ENCODE measurements around the gene PKDCC.

PKDCC gene, protein sequence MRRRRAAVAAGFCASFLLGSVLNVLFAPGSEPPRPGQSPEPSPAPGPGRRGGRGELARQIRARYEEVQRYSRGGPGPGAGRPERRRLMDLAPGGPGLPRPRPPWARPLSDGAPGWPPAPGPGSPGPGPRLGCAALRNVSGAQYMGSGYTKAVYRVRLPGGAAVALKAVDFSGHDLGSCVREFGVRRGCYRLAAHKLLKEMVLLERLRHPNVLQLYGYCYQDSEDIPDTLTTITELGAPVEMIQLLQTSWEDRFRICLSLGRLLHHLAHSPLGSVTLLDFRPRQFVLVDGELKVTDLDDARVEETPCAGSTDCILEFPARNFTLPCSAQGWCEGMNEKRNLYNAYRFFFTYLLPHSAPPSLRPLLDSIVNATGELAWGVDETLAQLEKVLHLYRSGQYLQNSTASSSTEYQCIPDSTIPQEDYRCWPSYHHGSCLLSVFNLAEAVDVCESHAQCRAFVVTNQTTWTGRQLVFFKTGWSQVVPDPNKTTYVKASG

DNA sequence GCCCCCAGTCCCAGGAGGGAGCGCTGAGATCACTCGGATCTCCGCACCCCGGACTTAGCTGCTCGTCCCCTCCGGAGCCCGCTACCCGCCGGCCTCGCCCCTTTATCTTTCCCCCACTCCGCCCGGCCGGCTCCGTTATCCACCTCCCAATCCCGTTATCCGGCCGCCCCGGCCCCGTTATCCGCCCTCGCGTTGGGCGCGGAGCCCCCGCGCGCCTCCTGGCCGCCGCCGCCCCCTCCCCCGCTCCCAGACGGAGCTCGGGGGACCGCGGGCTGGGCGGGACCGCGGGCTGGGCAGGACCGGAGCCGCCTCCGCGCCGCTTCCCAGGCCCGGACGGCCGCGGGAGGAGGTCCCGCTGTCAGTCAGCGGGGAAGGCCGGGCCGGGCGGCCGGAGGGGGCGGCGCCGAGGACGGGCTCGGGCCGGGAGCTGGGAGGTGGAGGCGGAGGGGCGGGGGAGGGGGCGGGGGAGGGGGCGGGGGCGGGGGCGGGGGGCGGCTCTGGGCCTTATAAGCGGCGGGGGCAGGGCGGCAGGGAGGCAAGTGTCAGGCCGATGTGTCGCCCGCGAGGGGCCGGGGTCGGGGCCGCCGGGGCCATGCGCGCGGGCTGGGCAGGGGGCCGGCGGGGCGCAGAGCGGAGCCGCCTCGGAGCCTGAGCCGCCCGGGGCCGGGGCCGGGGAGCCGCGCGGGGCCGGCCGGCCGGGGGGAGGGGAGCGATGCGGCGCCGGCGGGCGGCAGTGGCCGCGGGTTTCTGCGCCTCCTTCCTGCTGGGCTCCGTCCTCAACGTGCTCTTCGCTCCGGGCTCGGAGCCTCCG lies at the start of gene PKDCC:
TSS of gene PKDCC (plus strand) at position 534 of the 811 bp plus-strand sequence. CDS start at position 713, 179 bp downstream.
- in situ Hi-C loops (cut with MboI; ENCODE audit: low sequenced_read_pairs), result no loop called here

DNA sequence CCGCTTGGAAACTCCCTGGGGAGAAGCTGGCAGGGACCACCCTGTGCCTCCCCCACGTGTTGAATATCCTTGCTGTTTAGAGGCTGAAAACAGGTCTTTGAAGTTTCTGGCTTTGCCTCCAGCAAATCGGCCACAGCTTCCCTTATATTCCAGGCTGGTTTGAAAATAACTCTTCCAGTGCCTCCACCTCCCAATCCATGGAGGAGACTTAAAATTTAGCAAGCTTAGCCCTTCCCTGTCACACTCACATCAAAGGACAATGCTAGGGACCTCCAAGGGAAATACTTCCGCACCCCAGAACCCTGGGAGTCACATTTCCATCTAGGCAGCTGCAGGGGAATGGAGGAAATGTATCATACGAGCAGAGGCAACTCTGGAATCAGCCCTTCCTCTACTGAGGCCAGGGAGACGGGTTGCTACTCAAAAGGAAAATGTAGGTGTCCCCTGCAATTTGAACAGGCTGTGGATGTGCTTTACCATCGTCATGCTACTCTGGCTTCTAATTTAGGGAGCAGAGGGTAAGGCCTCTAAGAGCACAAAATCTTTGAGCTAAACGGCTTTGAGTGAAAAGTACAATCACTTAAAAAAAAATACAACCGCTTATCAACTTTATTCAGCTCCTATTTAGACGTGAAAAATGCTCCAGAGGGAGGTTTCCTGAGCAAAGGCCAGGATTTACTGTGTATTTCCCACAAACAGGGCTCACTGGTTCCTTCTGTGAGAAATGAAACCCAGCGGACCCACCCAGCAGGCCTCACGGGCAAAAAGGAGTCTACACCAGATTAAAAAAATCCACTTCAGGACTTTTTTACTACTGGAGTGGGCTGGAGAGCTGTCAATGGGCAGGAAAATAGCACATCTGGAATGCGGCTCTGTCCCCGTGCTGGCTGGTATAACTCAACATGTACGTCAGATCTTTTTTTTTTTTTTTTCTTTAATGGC lies 49.4 kb upstream of the PKDCC start:
- in situ Hi-C loops (cut with MboI; ENCODE audit: low sequenced_read_pairs), result no loop called here

DNA sequence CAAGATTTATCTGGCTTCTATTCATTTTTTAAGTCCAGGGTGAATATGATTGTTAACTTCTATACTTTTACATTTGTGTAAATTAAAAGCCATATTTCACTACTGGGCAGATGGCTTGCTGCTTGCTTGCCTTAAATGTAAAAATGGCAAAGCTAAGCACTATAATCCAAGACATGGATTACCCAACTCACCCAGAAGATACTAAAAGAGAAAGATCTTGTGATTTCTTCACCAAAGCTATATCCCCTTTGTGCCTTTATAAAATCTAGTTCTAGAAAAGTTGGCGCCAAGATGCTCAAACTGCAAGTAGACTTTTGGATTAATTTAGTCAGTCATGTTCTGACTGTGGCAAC lies 48.7 kb upstream of the PKDCC start:
- in situ Hi-C loops (cut with MboI; ENCODE audit: low sequenced_read_pairs), result no loop called here

DNA sequence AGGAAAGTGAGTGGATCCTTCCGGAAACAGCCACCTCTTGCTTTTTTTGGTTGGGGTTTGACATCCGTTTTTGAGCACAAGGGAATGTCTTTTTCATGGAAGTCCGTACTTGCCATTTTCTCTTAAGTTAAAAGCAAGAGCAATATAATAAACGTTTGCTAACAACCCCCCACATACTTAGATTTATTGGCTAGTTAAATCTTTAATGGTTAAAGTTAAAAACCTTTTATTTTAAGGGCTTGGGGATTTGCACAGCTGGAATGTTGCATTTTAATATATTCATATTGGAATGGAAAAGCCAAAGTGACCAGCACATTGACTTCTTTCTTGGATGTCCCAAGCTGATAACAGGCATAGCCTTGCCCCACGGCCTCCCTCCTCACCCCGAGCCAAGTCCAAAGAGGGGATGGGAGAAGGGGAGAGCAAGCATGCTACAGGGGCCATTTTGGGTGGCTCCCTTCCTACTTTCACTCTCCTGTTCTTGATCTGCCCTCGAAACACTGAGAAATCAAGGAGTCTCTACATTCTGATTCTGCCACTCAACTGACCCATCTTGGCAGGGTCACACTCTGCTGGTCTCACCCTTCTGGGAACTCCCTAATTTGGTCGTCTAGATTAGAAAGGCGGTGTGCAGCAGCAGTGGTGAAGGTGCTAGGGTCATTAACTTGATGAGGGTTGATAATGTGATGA lies 48.1 kb upstream of the PKDCC start:
- in situ Hi-C loops (cut with MboI; ENCODE audit: low sequenced_read_pairs), result no loop called here

DNA sequence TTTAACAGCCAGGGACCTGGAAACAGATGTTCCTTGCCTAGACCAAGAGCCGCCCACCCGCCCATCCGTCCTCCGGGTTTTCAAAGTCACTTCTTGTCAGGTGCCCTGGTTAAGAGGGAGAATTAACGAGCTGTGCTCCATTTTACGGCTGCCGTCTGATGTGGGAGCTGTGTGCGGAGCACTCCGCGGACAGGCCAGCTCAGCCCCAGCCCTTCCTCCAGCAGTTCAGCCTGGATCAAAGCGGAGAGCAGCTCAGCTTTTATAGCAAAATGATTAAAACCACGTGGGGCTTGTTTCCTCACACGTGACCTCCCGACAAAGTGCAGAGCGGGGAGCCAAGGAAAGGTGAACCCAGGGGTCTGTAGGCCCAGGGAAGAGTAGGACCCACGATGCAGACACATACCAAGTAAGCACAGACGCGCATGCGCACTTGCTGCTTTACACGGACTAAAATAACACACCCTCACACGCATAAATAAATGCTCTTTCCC lies 46.1 kb upstream of the PKDCC start:
- in situ Hi-C loops (cut with MboI; ENCODE audit: low sequenced_read_pairs), result no loop called here

DNA sequence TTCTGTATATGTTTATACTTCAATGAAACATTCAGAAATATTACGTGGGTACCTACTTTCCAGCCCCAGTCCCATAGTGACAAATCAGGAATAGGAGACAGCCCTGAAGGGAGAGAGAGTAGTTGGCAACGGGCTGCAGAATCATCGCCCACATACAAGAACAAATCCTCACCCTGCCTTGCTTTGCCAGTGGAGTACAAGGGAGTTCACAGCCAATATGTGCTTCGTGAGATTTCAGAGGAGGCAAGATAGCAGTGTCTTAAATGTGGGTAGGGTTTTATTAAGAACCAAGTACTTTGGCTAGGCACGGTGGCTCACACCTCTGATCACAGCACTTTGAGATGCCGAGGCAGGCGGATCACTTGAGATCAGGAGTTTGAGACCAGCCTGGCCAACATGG lies 40.3 kb upstream of the PKDCC start:
- in situ Hi-C loops (cut with MboI; ENCODE audit: low sequenced_read_pairs), result no loop called here

DNA sequence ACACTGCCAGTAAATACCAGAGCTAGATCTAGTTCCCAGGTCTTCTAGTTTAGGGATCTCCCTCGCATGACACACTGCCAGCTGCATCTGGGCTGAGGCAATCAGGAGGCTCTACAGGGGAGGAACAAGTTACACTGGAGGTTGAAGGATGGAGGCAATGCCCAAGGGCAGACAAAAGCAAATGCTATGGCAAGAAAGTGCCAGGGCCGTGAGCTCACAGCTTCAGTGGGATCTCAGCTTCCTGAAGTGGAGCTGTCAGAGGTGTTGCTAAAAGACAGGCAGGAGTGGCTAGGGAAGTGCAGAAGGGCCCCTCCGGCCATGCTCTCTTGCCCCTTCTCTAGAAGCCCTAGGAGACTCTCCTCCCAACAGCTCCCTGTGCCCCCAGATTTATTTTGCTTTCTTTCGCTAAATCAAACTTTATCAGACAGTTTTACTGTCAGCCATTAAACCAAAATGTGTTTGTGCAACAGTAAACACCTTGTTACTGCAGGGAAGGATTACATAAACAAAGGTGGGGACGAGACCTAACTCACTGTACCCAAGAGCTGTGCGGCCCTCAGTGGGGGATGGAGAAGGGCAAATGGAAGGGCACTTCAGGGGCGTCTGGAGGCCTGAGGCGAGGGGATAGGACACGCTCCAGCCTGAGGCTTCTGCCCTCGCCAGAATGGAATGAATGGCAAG lies 39.4 kb upstream of the PKDCC start:
- in situ Hi-C loops (cut with MboI; ENCODE audit: low sequenced_read_pairs), result no loop called here

DNA sequence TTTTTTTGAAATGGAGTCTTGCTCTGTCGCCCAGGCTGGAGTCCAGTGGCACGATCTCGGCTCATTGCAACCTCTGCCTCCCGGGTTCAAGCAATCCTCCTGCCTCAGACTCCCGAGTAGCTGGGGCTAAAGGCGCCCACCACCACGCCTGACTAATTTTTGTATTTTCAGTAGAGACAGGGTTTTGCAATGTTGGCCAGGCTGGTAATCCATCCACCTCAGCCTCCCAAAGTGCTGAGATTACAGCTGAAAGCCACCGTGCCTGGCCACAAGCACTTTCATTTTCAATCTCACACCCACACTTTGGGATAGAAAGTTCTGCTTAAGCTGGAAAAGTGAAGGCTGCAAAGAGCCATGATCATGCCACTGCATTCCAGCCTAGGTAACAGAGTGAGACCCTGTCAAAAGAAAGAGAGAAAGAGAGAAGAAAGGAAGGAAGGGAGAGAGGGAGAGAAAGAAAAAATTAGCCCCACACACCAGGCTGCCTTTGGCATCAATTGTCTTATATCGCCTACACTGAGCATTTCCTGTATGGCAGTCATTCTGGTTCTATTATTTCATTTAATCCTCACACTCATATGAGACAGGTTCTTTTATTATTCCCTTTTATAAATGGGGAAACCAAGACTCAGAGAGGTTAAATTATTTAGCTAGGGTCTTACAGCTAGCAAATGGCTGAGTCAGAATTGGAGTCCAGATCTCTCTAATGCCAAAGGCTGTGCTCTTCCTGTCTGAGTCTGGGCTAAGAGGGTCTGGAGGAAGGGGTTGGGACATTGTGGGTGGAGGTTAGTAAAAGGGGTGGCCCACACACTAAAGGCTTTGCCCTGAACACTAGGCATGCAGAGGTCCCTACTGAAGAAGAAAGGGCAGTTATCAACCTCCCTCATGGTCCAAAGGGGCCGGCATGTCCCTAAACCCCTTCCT lies 37.9 kb upstream of the PKDCC start:
- in situ Hi-C loops (cut with MboI; ENCODE audit: low sequenced_read_pairs), result no loop called here

DNA sequence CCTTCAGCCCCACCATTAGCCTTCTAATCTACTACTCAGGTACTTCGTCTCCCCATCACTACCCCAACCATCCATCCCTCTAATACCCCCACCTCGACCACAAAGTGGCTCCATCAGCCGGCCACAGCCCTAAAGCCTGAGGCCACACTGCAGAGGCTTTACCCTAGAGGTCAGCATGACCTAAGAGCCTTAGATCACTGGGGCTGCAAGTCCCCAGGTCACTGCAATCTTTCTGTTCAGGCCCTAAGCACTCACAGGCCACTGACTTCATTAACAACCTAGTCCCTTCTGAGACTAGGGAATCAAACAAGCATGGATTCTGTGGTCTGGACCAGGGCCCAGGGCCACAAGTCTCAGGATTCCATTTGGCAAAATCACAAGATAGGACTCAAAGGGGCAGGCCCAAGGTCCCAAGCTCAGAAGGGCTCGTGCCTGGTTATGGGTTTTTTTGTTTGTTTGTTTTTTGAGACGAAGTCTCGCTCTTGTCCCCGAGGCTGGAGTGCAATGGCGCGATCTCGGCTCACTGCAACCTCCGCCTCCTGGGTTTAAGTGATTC lies 37.0 kb upstream of the PKDCC start:
- in situ Hi-C loops (cut with MboI; ENCODE audit: low sequenced_read_pairs), result no loop called here

DNA sequence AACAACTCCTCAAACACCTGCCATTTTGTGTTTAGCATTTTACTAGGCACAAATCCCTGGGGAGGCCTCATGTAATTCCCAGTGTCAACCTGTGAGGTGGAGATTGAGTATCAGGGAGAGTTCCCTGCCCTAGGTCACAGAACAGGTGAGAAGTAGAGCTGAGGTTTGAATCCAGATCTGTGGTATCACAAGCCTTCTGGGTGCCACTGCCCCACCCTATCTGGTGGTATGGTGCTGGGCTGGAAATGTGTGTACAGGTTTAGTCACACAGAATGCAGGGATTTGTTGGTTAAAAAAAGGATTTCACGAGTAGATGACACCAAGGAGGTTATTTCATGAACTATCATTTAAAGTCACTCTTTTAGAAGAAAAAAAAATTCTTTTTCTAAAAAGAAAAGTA lies 35.7 kb upstream of the PKDCC start:
- in situ Hi-C loops (cut with MboI; ENCODE audit: low sequenced_read_pairs), result no loop called here

DNA sequence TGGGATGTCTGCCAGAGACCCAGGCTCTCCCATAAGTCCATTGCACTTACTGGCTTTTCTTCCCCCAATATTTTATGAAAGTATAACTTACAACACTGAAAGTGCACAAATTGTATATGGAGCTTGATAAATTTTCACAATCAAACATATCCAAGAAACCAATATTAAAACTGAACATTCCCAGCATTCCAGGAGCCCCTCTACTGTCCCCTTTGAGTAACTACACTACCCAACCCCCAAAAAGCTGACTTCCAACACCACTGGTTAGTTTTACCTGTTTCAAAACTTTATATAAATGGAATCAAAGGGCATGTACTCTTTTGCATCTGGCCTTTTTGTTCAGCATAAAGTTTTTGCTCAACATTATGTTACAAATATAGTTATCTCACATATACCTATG lies 35.2 kb upstream of the PKDCC start:
- in situ Hi-C loops (cut with MboI; ENCODE audit: low sequenced_read_pairs), result no loop called here

DNA sequence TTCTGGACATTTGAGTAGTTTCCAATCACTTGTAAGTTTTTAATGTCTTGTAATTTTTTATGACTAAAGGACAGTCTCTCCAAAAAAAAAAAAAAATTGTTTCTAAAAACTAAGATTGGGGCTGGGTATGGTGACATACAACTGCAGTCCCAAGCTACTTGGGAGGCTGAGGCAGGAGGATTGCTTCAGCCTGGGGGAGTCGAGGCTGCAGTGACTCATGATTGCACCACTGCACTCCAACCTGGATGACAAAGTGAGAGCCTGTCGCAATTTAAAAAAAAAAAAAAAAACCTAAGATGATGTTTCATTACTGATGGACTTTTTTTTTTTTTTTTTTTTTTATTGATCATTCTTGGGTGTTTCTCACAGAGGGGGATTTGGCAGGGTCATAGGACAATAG lies 34.4 kb upstream of the PKDCC start:
- in situ Hi-C loops (cut with MboI; ENCODE audit: low sequenced_read_pairs), result no loop called here

DNA sequence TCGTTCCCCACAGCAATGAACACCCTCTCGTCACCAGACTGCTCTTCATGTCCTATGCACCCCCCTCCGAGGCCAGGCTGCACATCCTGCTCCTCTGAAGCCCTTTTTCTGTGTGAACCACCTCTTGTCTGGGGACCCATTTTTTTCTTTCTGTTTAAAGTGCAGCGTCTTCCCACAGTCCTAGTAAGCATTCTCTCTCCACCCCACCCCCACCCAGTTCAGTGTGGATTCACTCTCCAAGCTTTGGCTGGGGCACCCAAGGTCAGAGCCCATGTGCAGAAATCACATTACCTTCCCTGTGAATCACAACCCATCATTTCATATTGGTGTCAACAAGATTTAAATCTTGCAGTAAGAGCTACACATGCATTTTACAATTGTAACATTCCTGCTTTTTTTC lies 26.4 kb upstream of the PKDCC start:
- in situ Hi-C loops (cut with MboI; ENCODE audit: low sequenced_read_pairs), result no loop called here

DNA sequence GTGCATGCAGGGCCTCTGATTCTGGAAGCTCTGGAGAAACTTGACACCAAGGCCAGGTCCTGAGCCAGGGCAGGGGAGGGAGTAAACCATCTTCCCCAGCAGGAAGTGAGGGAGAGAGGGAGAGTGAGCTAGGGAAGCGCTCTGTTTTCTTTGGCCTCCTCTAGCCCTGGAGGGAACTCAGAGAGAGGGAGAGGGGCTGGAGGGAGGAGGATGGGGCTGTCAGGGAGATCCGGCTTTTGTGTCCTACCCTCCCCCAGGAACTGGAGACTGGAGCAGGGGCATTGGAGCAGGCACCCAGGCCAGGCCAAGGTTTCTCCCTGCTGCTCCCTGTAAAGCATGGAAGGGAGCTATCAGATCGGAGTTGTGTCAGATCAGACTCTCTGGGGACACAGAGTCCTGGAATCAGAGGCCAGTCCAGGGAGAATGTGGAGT lies 22.7 kb upstream of the PKDCC start:
- in situ Hi-C loops (cut with MboI; ENCODE audit: low sequenced_read_pairs), result no loop called here

DNA sequence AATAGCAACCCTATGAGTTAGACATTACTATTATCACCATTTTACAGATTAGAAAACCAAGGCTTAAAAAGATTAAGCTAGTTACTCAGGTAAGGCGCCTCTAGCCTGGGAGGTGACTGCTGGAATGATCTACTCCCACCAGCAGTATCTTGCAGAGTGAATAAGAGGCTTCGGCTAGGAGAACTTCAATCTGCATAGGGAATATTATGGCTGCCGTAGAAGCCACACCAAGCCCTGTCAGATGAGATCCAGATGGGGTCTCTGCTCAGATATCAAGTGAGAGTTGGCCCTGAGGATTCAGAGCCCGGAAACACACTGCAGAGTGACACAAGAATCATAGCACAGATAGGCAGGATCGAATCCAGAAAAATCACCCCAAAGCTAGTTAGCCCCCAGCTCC lies 21.5 kb upstream of the PKDCC start:
- in situ Hi-C loops (cut with MboI; ENCODE audit: low sequenced_read_pairs), result no loop called here

DNA sequence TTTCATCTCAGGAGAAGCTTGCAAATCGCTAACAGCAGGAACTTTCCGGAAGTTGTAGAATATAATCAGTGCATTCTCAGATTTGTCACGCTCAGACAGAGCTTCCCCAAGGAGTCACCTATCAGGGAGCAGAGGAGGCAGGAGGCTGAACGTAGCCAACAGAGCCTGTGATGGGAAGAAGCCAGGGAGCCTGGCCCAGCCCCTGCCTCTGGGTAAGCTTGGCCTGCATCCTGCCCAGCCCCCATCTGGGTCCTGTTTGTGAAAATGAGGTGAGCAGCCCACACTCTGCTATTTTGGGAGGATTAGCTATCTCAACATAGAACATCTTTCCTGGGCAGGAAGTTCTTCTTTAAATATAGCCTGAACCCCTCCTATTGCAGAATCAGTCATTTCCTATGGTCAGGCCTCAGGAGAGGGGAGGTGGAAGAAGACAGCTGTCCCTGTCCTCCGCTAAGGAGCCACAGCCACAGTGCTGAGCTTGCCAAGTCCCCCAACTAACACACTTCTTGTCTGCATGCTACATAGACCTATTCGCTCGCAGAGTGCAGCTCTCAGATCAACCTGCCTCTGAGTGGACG lies 19.2 kb upstream of the PKDCC start:
- in situ Hi-C loops (cut with MboI; ENCODE audit: low sequenced_read_pairs), result no loop called here

DNA sequence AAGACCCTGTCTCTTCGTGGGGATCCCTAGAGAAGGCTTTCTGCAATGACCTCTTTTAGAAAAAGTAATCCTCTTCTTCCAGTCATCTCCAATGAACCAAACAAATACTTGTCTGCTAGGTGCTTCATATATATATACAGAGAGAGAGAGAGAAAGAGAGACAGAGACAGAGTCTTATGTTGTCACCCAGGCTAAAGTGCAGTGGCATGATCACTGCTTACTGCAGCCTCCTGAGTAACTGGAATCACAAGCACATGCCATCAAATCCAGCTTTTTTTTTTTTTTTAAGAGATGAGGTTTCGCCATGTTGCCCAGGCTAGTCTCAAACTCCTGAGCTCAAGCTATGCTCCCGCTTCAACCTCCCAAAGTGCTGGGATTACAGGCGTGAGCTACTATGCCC lies 18.6 kb upstream of the PKDCC start:
- in situ Hi-C loops (cut with MboI; ENCODE audit: low sequenced_read_pairs), result no loop called here

DNA sequence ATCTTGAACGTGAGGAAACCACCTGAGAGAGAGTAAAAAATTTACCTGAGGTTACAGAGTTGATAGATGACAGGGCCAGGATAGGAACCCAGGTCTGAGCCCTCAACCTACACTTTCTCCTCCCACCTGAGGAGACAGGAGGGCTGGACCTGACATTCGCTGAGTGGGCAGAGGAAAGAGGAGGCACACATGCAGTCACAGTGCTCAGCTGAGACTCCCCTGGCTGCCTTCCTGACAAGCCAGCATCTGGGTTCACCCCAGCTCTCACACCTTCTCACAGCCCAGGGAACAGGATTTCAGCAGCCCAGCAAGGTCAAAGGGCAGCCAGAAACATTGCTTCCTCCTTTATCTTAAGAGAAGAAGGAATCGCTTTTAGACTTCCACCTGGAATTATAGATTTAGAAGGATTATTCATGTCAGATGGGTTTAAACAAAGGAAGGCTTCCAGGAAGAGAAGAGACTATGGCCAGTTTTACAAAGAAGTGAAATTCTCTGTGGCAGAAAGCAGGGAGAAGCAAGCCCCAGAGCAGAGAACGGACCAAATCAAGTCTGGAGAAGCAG lies 18.1 kb upstream of the PKDCC start:
- in situ Hi-C loops (cut with MboI; ENCODE audit: low sequenced_read_pairs), result no loop called here
